Measurements from ENCODE around the gene BAG3.

The BAG3 gene

DNA sequence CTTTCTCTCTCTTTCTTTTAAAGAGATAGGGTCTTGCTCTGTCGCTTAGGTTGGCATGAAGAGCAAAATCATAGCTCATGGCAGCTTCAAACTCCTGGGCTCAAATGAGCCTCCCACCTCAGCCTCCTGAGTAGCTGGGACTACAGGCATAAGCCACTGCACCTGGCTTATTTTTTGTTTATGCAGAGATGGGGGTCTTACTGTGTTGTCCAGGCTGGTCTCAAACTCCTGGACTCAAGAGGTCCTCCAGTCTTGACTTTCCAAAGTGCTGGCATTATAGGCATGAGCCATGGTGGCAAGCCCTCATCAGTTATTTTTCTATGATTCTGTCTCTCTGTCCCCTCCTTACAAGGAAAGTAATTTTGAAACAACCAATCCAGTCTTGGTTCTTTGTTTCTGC, 1.1 kb upstream of the BAG3 start:
- TF ChIP-seq, protein P1, sequence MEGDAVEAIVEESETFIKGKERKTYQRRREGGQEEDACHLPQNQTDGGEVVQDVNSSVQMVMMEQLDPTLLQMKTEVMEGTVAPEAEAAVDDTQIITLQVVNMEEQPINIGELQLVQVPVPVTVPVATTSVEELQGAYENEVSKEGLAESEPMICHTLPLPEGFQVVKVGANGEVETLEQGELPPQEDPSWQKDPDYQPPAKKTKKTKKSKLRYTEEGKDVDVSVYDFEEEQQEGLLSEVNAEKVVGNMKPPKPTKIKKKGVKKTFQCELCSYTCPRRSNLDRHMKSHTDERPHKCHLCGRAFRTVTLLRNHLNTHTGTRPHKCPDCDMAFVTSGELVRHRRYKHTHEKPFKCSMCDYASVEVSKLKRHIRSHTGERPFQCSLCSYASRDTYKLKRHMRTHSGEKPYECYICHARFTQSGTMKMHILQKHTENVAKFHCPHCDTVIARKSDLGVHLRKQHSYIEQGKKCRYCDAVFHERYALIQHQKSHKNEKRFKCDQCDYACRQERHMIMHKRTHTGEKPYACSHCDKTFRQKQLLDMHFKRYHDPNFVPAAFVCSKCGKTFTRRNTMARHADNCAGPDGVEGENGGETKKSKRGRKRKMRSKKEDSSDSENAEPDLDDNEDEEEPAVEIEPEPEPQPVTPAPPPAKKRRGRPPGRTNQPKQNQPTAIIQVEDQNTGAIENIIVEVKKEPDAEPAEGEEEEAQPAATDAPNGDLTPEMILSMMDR (IDR thresholded peaks at IDR 0.05; ENCODE audit: low read depth, low read length) = no peak
- no peak for DNase-seq (ENCODE audit: low read depth in 2 of 2)
- H3K4me3 ChIP-seq (replicated peaks in 1 of 2; ENCODE audit: low read depth in 2 of 2, low read length in 2 of 2) = no peak overlapping the region

- DNase-seq (ENCODE audit: low read depth in 2 of 2) = no peak
- peak overlapping the region; percentile 90 to 97 for H3K4me3 ChIP-seq (replicated peaks in 1 of 2; ENCODE audit: low read depth in 2 of 2, low read length in 2 of 2)
- TF ChIP-seq, protein P1 (IDR thresholded peaks at IDR 0.05; ENCODE audit: low read depth, low read length) = no peak
Observed at GRCh38 chr10:119651514-119652360, 557 bp downstream of the BAG3 start.

DNA sequence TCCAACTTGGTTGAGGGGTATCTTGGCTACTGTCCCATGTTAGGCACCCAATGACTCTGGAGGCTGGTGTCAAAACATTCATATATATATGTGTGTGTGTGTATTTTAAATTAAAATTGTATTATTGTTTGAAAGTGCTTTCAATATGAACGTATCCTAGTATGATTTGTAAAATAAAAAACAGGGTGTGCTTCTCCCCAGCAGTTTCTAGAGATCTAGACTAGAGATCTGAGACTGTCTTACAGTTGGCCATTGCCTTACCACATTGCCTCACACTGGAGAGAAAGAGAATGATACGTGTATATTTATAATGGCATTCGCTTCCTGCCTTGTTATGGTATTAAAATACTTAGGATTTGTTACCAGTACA, 1.2 kb downstream of the BAG3 start:
- H3K4me3 ChIP-seq (replicated peaks in 1 of 2; ENCODE audit: low read depth in 2 of 2, low read length in 2 of 2) = peak overlapping the region; percentile 90 to 97
- peak; percentile 72 to 79 for DNase-seq (ENCODE audit: low read depth in 2 of 2)
- TF ChIP-seq, protein P1 (IDR thresholded peaks at IDR 0.05; ENCODE audit: low read depth, low read length) = no peak

- H3K4me3 ChIP-seq (replicated peaks in 1 of 2; ENCODE audit: low read depth in 2 of 2, low read length in 2 of 2) = peak overlapping the region; percentile 90 to 97
- DNase-seq (ENCODE audit: low read depth in 2 of 2) = no peak
- TF ChIP-seq, protein P1 (IDR thresholded peaks at IDR 0.05; ENCODE audit: low read depth, low read length) = no peak
Observed at GRCh38 chr10:119653209-119653608, 2.0 kb downstream of the BAG3 start.

DNA sequence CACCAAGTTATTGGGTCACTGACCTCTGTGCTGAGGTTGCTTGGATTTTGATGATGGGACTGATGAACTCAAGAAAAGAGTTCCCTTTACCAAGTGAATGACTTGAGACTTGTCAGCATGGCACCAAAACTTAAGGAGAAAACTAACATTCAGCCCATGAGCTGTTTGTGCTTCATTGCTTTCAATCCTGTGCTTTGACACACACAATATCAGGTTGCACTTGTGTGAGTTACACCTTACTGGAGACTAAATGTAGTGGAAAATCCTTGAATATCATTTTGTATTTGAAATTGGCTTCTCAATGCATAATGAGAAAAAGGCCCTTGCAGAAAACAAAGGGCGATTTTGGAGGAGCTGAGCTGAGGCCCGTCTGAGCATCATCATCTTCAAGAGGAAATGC, 2.7 kb downstream of the BAG3 start:
- DNase-seq (ENCODE audit: low read depth in 2 of 2) = no peak
- peak overlapping the region; percentile 17 to 97 for H3K4me3 ChIP-seq (replicated peaks in 1 of 2; ENCODE audit: low read depth in 2 of 2, low read length in 2 of 2)
- TF ChIP-seq, protein P1 (IDR thresholded peaks at IDR 0.05; ENCODE audit: low read depth, low read length) = no peak

DNA sequence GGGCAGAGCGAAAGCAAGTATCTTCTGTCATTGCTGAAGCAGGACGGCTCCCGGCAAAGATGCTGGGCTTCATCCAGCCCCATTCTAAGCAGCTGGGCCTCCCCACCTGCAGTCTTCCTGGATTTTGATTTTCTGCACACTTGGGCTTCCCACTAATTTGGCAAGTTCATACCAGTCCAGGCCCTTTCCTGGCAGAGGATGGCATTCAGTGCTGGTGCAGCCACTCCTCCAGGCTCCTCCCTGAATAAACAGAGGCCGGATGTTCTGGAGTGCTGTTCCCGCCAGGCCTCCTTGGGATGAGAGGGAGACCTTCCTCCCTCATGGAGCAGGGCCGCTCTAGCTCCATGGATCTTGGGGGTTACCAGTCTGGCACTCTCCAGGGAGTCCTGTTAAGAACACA, 3.4 kb downstream of the BAG3 start:
- TF ChIP-seq, protein P1 (IDR thresholded peaks at IDR 0.05; ENCODE audit: low read depth, low read length) = no peak
- peak overlapping the region; percentile 2 to 97 for H3K4me3 ChIP-seq (replicated peaks in 1 of 2; ENCODE audit: low read depth in 2 of 2, low read length in 2 of 2)
- DNase-seq (ENCODE audit: low read depth in 2 of 2) = peak in 1 of 2 donors; percentile 50

Data from cardiac fibroblast (primary cell).